Stimulated activated CD8-positive, alpha-beta memory T cell treated with anti-CD3 and anti-CD28 coated beads, Interleukin-7, amount 100 ng/mL, for 1 hour (primary cell): ENCODE results near the gene PPARG.

Source experiments
- DNase-seq, 2 donors: peaks; one replicate each; pipeline ENCODE4 v3.0.0-alpha.2; 2020; ENCODE audit warnings: low read depth in 2 of 2

PPARG gene

DNA sequence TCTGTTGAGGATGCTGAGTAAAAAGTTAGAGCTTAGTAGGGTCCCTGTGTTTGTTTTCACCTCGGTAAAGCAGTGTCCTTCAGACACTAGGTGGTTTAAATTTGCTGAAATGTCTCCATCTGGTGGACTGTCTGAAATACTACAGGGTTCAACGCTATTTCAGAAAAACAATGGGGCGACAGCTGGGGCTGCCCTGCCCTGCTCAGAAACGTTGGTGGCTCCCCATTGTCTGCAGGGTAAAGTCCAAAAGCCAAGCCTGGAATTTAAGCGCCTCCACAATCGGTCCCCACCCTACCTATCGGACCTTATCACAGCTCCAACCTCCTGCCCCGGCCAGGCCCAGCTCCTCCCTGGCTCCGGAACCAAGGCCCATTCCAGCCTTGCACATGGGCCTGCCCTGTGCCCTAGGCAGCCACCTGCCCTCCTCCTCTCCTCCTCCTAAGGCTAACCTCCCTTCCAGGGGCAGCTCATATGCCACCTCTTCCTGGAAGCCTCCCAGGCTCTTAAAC is 191.1 kb downstream of the PPARG start:
- DNase-seq, result no peak

- DNase-seq, result no peak
Measured at GRCh38 chr3:12483410-12483809, 194.5 kb downstream of the PPARG start.

DNA sequence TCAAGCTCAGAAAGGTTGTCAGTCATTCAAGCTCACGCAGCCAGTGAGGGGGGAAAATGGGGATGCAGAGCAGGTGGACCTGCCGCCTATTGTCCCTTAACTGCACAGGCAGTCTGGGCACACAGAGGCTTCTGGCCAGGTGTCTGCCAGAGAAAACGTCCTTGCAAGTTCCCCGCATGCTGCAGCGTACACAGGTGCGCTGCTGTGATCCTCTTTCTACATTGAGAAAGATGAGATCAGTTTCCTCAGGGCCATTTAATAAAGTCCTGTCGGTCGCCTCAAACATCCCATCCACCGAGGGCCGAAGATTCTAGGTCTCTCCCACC is 195.0 kb downstream of the PPARG start:
- no peak for DNase-seq
